GM12873 (cell line): ENCODE measurements around the gene ATP6V0C.

ENCODE experiments used
- CTCF ChIP-seq: IDR thresholded peaks from 2 replicates; pipeline ENCODE4 v1.5.1; 2012; ENCODE audit warnings: low read depth, mild to moderate bottlenecking, moderate library complexity, low read length, control low read depth; ENCODE audit not compliant: insufficient read depth; ENCODE audit errors: missing control alignments

Gene ATP6V0C

DNA sequence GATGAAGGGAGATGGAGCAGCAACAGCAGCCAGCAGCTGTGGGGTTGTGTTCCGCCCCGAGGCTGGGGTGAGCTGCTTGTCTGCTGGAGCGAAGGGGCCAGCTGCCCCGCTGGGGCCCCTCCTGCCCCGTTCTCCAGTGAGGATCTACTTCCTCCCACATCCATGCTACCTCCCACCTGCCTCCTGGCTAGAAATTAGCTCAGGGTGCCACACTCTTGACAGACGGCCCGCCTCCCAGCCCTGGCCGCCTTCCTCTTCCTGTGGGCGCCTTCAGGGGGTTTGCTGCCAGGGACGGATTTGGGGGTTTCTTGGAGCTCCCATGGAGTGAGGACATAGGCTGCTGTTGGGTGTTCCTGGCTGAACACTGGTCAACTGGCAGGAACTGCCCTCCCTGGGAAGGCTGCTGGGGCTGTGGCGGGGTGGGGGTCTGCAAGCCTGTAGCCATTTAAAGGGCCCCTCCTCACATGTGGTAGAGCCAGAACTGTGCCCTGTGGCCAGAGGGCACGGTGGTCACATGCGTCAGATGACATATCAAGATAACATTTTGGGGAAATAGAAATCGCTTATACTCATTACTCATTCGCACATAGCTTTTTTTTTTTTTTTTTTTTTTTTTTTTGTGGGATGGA is 25.7 kb upstream of the ATP6V0C start:
- no peak for TF ChIP-seq CTCF

- TF ChIP-seq CTCF, result no peak
Measured at GRCh38 chr16:2489581-2489980, 24.2 kb upstream of the ATP6V0C start.

- no peak for TF ChIP-seq CTCF
Measured at GRCh38 chr16:2490190-2491105, 23.3 kb upstream of the ATP6V0C start.

- no peak for TF ChIP-seq CTCF
Measured at GRCh38 chr16:2492292-2492691, 21.5 kb upstream of the ATP6V0C start.

- TF ChIP-seq CTCF, result no peak
Measured at GRCh38 chr16:2493605-2494004, 20.1 kb upstream of the ATP6V0C start.

DNA sequence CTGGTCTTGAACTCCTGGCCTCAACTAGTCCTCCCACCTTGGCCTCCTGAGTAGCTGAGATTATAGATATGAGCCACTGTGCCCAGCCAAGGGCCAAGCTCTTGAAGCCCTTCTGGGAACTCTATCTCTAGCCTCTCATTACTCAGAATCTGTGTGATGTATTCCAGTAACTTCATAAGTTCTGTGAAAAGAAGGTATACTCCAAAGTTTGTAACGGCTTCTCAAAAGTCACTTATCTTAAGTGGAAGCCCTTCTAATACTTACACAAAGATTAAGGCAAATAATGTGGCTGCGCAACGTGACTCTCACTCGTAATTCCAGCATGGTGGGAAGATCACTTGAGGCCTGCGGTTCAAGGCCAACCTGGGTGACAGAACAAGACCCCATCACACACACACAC is 19.1 kb upstream of the ATP6V0C start:
- TF ChIP-seq CTCF, result no peak

DNA sequence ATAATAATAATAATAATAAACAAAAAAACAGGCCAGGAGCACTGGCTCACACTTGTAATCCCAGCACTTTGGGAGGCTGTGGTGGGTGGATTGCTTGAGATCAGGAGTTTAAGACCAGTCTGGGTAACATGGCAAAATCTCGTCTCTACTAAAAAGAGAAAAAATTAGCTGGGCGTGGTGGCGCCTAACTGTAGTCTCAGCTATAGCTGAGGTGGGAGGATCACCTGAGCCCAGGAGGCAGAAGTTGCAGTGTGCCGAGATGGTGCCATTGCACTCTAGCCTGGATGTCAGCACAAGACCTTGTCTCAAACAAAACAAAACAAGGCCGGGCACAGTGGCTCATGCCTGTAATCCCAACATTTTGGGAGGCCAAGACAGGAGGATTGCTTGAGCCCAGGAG is 18.7 kb upstream of the ATP6V0C start:
- TF ChIP-seq CTCF, result no peak
